HEK293 (cell line): ENCODE measurements around the gene UBASH3B.
"Not testable (repeated sequence)": the region's sequence is repeated elsewhere in the genome, so short reads cannot be mapped to it uniquely, and the experiment has no call there.

Experiments
- CTCF ChIA-PET: fragments of 350-600 bp; formaldehyde crosslinking; extraction: SDS; loops from one replicate; lab custom pipeline; 2021; ENCODE audit warnings: antibody characterized with exemption; lab: Yijun Ruan, JAX
- POLR2A ChIA-PET: fragments of 300-600 bp; formaldehyde crosslinking; extraction: SDS; loops from one replicate; lab custom pipeline; 2020; ENCODE audit warnings: antibody characterized with exemption, inconsistent platforms; lab: Yijun Ruan, JAX
- H3K27ac ChIP-seq: fragments of 200-500 bp; sonication (Bioruptor generic); 2 replicates; pipeline ENCODE4 v1.5.1; 2014; ENCODE audit warnings: low read depth, low read length, control low read depth, inconsistent platforms; ENCODE audit errors: extremely low read depth
- H3K36me3 ChIP-seq, 2 experiments: fragments of 200-500 bp in 1 of 2; sonication (Bioruptor generic) in 1 of 2; 1 replicate in 1 of 2; 2 replicates in 1 of 2; pipeline ENCODE4 v1.5.1; 2014 to 2017; ENCODE audit warnings: inconsistent platforms in 2 of 2, low read length in 2 of 2; ENCODE audit not compliant: control insufficient read depth in 2 of 2, insufficient read depth in 1 of 2
- H3K4me1 ChIP-seq: fragments of 200-500 bp; sonication (Bioruptor generic); 2 replicates; pipeline ENCODE4 v1.5.1; 2014; ENCODE audit warnings: mild to moderate bottlenecking, low read length, inconsistent platforms; ENCODE audit not compliant: control insufficient read depth, insufficient read depth
- H3K4me3 ChIP-seq: 2 replicates; pipeline ENCODE4 v1.5.1; 2011; ENCODE audit warnings: low read depth, mild to moderate bottlenecking, control low read depth, low read length, moderate library complexity
- H3K9me3 ChIP-seq: fragments of 200-500 bp; sonication (Bioruptor generic); 2 replicates; pipeline ENCODE4 v1.5.1; 2014; ENCODE audit warnings: low read depth, low read length, inconsistent platforms; ENCODE audit not compliant: control insufficient read depth, insufficient read depth
- CTCF ChIP-seq: fragments of 450-650 bp; formaldehyde crosslinking; IDR thresholded peaks from 2 replicates; pipeline ENCODE4 v1.5.1; 2016; ENCODE audit warnings: missing biosample characterization, missing genetic modification characterization
- MEIS1 ChIP-seq: sonication (generic); formaldehyde crosslinking; IDR thresholded peaks from 2 replicates; pipeline ENCODE4 v1.8.1; 2022; ENCODE audit warnings: missing genetic modification reagents, mild to moderate bottlenecking, borderline replicate concordance
- MYNN ChIP-seq: fragments of 450-650 bp; formaldehyde crosslinking; IDR thresholded peaks from 2 replicates; pipeline ENCODE4 v1.5.1; 2016; ENCODE audit warnings: missing biosample characterization, missing genetic modification characterization, borderline replicate concordance
- PRDM4 ChIP-seq: fragments of 450-650 bp; formaldehyde crosslinking; IDR thresholded peaks from 2 replicates; pipeline ENCODE4 v1.5.1; 2017; ENCODE audit warnings: missing biosample characterization, missing genetic modification characterization
- ZNF169 ChIP-seq: fragments of 450-650 bp; formaldehyde crosslinking; IDR thresholded peaks from 2 replicates; pipeline ENCODE4 v1.5.1; 2016; ENCODE audit warnings: missing biosample characterization, missing genetic modification characterization
- ZNF211 ChIP-seq: fragments of 450-650 bp; formaldehyde crosslinking; IDR thresholded peaks from 2 replicates; pipeline ENCODE4 v1.5.1; 2016; ENCODE audit warnings: low read depth, missing biosample characterization, missing genetic modification characterization
- ZNF404 ChIP-seq: fragments of 450-650 bp; formaldehyde crosslinking; IDR thresholded peaks from 2 replicates; pipeline ENCODE4 v1.5.1; 2017; ENCODE audit warnings: missing biosample characterization, missing genetic modification characterization
- ZNF548 ChIP-seq: fragments of 450-650 bp; formaldehyde crosslinking; IDR thresholded peaks from 2 replicates; pipeline ENCODE4 v1.5.1; 2016; ENCODE audit warnings: missing biosample characterization, missing genetic modification characterization
- ZNF830 ChIP-seq: fragments of 450-650 bp; IDR thresholded peaks from 2 replicates; pipeline ENCODE4 v1.5.0; 2018; ENCODE audit warnings: missing biosample characterization, missing genetic modification characterization, low read depth, mild to moderate bottlenecking, moderate library complexity
- ZSCAN16 ChIP-seq: fragments of 450-650 bp; formaldehyde crosslinking; IDR thresholded peaks from 2 replicates; pipeline ENCODE4 v1.5.1; 2016; ENCODE audit warnings: missing biosample characterization, missing genetic modification characterization
- TF ChIP-seq, protein P1 (sequence below): fragments of 450-650 bp; formaldehyde crosslinking; conservative IDR thresholded peaks from 2 replicates; pipeline ENCODE4 v1.5.1; 2016; ENCODE audit warnings: low read depth, missing biosample characterization, missing genetic modification characterization
- TF ChIP-seq, protein P2 (sequence below): fragments of 450-650 bp; formaldehyde crosslinking; IDR thresholded peaks from 2 replicates; pipeline ENCODE4 v1.5.1; 2016; ENCODE audit warnings: missing biosample characterization, missing genetic modification characterization
- TF ChIP-seq, protein P3 (sequence below): fragments of 450-650 bp; formaldehyde crosslinking; IDR thresholded peaks from 2 replicates; pipeline ENCODE4; 2016; ENCODE audit warnings: missing biosample characterization, missing genetic modification characterization

Gene UBASH3B

GRCh38 chr11:122655527-122656072 is at the start of gene UBASH3B (continued):
- TF ChIP-seq, protein P1, sequence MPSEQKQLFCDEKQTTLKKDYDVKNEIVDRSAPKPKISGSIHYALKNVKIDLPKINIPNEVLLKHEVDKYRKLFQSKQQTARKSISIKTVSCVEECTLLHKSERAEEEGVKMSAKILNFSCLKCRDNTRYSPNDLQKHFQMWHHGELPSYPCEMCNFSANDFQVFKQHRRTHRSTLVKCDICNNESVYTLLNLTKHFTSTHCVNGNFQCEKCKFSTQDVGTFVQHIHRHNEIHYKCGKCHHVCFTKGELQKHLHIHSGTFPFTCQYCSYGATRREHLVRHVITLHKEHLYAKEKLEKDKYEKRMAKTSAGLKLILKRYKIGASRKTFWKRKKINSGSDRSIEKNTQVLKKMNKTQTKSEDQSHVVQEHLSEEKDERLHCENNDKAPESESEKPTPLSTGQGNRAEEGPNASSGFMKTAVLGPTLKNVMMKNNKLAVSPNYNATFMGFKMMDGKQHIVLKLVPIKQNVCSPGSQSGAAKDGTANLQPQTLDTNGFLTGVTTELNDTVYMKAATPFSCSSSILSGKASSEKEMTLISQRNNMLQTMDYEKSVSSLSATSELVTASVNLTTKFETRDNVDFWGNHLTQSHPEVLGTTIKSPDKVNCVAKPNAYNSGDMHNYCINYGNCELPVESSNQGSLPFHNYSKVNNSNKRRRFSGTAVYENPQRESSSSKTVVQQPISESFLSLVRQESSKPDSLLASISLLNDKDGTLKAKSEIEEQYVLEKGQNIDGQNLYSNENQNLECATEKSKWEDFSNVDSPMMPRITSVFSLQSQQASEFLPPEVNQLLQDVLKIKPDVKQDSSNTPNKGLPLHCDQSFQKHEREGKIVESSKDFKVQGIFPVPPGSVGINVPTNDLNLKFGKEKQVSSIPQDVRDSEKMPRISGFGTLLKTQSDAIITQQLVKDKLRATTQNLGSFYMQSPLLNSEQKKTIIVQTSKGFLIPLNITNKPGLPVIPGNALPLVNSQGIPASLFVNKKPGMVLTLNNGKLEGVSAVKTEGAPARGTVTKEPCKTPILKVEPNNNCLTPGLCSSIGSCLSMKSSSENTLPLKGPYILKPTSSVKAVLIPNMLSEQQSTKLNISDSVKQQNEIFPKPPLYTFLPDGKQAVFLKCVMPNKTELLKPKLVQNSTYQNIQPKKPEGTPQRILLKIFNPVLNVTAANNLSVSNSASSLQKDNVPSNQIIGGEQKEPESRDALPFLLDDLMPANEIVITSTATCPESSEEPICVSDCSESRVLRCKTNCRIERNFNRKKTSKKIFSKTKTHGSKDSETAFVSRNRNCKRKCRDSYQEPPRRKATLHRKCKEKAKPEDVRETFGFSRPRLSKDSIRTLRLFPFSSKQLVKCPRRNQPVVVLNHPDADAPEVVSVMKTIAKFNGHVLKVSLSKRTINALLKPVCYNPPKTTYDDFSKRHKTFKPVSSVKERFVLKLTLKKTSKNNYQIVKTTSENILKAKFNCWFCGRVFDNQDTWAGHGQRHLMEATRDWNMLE (tag by site-specific recombination) = no peak
- TF ChIP-seq MEIS1 (CRISPR knock-in tag) (no peak), ZNF404 (tag by site-specific recombination) (no peak), ZSCAN16 (tag by site-specific recombination) (no peak), MYNN (tag by site-specific recombination) (no peak), ZNF169 (tag by site-specific recombination) (no peak), PRDM4 (tag by site-specific recombination) (no peak), ZNF211 (tag by site-specific recombination) (no peak), ZNF548 (tag by site-specific recombination) (no peak), CTCF (tag by site-specific recombination) (peak; percentile 41; the same call in 1 of the 2 replicates), ZNF830 (tag by site-specific recombination) (no peak)
- TF ChIP-seq, protein P2, sequence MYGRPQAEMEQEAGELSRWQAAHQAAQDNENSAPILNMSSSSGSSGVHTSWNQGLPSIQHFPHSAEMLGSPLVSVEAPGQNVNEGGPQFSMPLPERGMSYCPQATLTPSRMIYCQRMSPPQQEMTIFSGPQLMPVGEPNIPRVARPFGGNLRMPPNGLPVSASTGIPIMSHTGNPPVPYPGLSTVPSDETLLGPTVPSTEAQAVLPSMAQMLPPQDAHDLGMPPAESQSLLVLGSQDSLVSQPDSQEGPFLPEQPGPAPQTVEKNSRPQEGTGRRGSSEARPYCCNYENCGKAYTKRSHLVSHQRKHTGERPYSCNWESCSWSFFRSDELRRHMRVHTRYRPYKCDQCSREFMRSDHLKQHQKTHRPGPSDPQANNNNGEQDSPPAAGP (tag by site-specific recombination) = no peak
- TF ChIP-seq, protein P3, sequence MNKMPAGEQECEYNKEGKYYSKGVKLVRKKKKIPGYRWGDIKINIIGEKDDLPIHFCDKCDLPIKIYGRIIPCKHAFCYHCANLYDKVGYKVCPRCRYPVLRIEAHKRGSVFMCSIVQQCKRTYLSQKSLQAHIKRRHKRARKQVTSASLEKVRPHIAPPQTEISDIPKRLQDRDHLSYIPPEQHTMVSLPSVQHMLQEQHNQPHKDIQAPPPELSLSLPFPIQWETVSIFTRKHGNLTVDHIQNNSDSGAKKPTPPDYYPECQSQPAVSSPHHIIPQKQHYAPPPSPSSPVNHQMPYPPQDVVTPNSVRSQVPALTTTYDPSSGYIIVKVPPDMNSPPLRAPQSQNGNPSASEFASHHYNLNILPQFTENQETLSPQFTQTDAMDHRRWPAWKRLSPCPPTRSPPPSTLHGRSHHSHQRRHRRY (tag by site-specific recombination) = no peak

- H3K4me1 ChIP-seq, H3K9me3 ChIP-seq, H3K36me3 ChIP-seq, H3K4me3 ChIP-seq, H3K27ac ChIP-seq, POLR2A ChIA-PET: not testable (repeated sequence)
- CTCF ChIA-PET = interaction anchor here (0.6 to 3.2 kb wide), 6 partner anchors 21 to 246 kb away, joined by 3 to 14 read pairs (median 3); no protein-coding TSS in a partner anchor
These were observed 48.4 kb upstream of the UBASH3B start for GRCh38 chr11:122607162-122607561.
